SU-DHL-6 (cell line): ENCODE results near the gene GP2.

ENCODE experiments used
- H2AFZ ChIP-seq: fragments of 200-600 bp; sonication (generic); 2 replicates; pipeline ENCODE4 v1.6.1; 2014; ENCODE audit warnings: low read depth, mild to moderate bottlenecking, moderate library complexity, mixed read lengths, antibody characterized with exemption, low read length; ENCODE audit not compliant: severe bottlenecking
- H3F3A ChIP-seq: fragments of 200-600 bp; shearing (Covaris generic); 2 replicates; pipeline ENCODE4 v1.6.0; 2016; ENCODE audit warnings: antibody characterized with exemption, mild to moderate bottlenecking; ENCODE audit not compliant: insufficient read depth
- H3K27ac ChIP-seq: fragments of 200-600 bp; sonication (generic); 2 replicates; pipeline ENCODE4 v1.5.1; 2016; ENCODE audit warnings: low read depth, mild to moderate bottlenecking, low read length, moderate library complexity, mixed read lengths
- H3K27me3 ChIP-seq: fragments of 200-600 bp; sonication (generic), shearing (Covaris generic); 2 replicates; pipeline ENCODE4 v1.6.0; 2014; ENCODE audit warnings: mild to moderate bottlenecking, low read length
- H3K36me3 ChIP-seq: fragments of 200-600 bp; sonication (generic); 2 replicates; pipeline ENCODE4 v1.6.1; 2014; ENCODE audit warnings: mild to moderate bottlenecking, low read length, mixed read lengths
- H3K4me2 ChIP-seq: fragments of 300-600, 200-600 bp; shearing (Covaris generic), sonication (generic); 2 replicates; pipeline ENCODE4 v1.6.0; 2014; ENCODE audit warnings: low read length, low read depth, mild to moderate bottlenecking; ENCODE audit not compliant: poor library complexity, severe bottlenecking
- H3K4me3 ChIP-seq: fragments of 200-600 bp; sonication (generic); 2 replicates; pipeline ENCODE4 v1.5.1; 2014; ENCODE audit warnings: antibody characterized with exemption, low read length, mild to moderate bottlenecking, mixed read lengths; ENCODE audit not compliant: insufficient read depth, poor library complexity, severe bottlenecking
- H3K79me2 ChIP-seq: fragments of 200-600 bp; sonication (generic); 2 replicates; pipeline ENCODE4 v1.6.1; 2014; ENCODE audit warnings: mild to moderate bottlenecking, low read length, moderate library complexity; ENCODE audit not compliant: insufficient read depth
- H3K9ac ChIP-seq: fragments of 200-600 bp; sonication (generic); 2 replicates; pipeline ENCODE4 v1.7.0; 2014; ENCODE audit warnings: mild to moderate bottlenecking, low read length
- H3K9me2 ChIP-seq: fragments of 200-600 bp; sonication (generic); replicated peaks from 2 replicates; pipeline ENCODE4 v1.6.1; 2014; ENCODE audit warnings: low read length; ENCODE audit not compliant: insufficient read depth
- H3K9me3 ChIP-seq: fragments of 200-600 bp; sonication (generic); 2 replicates; pipeline ENCODE4 v1.6.1; 2014; ENCODE audit warnings: low read length, mixed read lengths; ENCODE audit not compliant: insufficient read depth
- H4K20me1 ChIP-seq: fragments of 200-600 bp; sonication (generic); 2 replicates; pipeline ENCODE4 v1.6.1; 2014; ENCODE audit warnings: low read depth, mild to moderate bottlenecking, antibody characterized with exemption, low read length, moderate library complexity, mixed read lengths
- CTCF ChIP-seq: fragments of 200-600 bp; sonication (generic); IDR thresholded peaks from one replicate; pipeline ENCODE4 v1.5.1; 2017; ENCODE audit warnings: antibody characterized with exemption, mild to moderate bottlenecking, low read length, moderate library complexity; ENCODE audit not compliant: insufficient read depth, poor library complexity, severe bottlenecking
- EZH2phosphoT487 ChIP-seq: fragments of 200-600 bp; sonication (generic), shearing (Covaris generic); conservative IDR thresholded peaks from 2 replicates; pipeline ENCODE4 v1.6.1; 2018; ENCODE audit warnings: mild to moderate bottlenecking, antibody characterized with exemption, low read length, moderate library complexity, mixed read lengths

The GP2 gene

GRCh38 chr16:20302389-20302788 is 24.9 kb downstream of the GP2 start:
- H3K4me2 ChIP-seq, result no peak overlapping the region
- H3K79me2 ChIP-seq, result no peaks in the 10 kb centered on the region
- H3K9ac ChIP-seq, result no peak overlapping the region
- H2AFZ ChIP-seq, result no peak overlapping the region
- TF ChIP-seq CTCF (no peak), EZH2phosphoT487 (no peak)
- H3K9me3 ChIP-seq, result no peaks in the 10 kb centered on the region
- no peaks in the 10 kb centered on the region for H4K20me1 ChIP-seq
- H3K9me2 ChIP-seq, result no peaks in the 10 kb centered on the region
- H3K27me3 ChIP-seq, result no peaks in the 10 kb centered on the region
- H3F3A ChIP-seq, result no peaks in the 10 kb centered on the region
- no peaks in the 10 kb centered on the region for H3K36me3 ChIP-seq
- H3K27ac ChIP-seq, result no peak overlapping the region
- H3K4me3 ChIP-seq, result no peak overlapping the region

GRCh38 chr16:20301840-20302239 is 25.5 kb downstream of the GP2 start:
- Histone ChIP-seq H4K20me1 (no peaks in the 10 kb centered on the region), H3K79me2 (no peaks in the 10 kb centered on the region), H3K27me3 (no peaks in the 10 kb centered on the region), H3K36me3 (no peaks in the 10 kb centered on the region), H3K9me2 (no peaks in the 10 kb centered on the region), H3K27ac (no peak overlapping the region), H3K4me2 (no peak overlapping the region), H3K9ac (no peak overlapping the region), H3K9me3 (no peaks in the 10 kb centered on the region), H2AFZ (no peak overlapping the region), H3F3A (no peaks in the 10 kb centered on the region), H3K4me3 (no peak overlapping the region)
- TF ChIP-seq EZH2phosphoT487, result no peak
- no peak for TF ChIP-seq CTCF

GRCh38 chr16:20300312-20301097 is 26.8 kb downstream of the GP2 start:
- Histone ChIP-seq H3K4me3 (no peak overlapping the region), H3K9me2 (no peaks in the 10 kb centered on the region), H3K27ac (no peak overlapping the region), H2AFZ (no peak overlapping the region), H4K20me1 (no peaks in the 10 kb centered on the region), H3K9ac (no peak overlapping the region), H3K4me2 (no peak overlapping the region), H3K9me3 (no peaks in the 10 kb centered on the region), H3K79me2 (no peaks in the 10 kb centered on the region), H3K27me3 (no peaks in the 10 kb centered on the region), H3K36me3 (no peaks in the 10 kb centered on the region), H3F3A (no peaks in the 10 kb centered on the region)
- TF ChIP-seq EZH2phosphoT487 (no peak), CTCF (peak; percentile 88)
